Muscle of arm (tissue), 12 donors: Measurements from ENCODE around the gene SH3BP2. TPM values are rescaled to one million over a fixed set of nuclear protein-coding genes. Genes with fewer than 3 reads are reported as not detected.

Experiments
- DNase-seq: peaks from one replicate; pipeline ENCODE4 v3.0.0-alpha.2; 2013
- polyA plus RNA-seq, 12 donors: library from polyadenylated mRNA; unstranded; fragments of 120-200 nt; gene quantifications; one replicate each; pipeline ENCODE4 v1.2.1, GENCODE V29; 2013; ENCODE audit not compliant: insufficient read length in 12 of 12

Gene SH3BP2
- polyA plus RNA-seq, 12 donors = 19.1 to 73.8 (median 27.3) TPM; not detected in 1

DNA sequence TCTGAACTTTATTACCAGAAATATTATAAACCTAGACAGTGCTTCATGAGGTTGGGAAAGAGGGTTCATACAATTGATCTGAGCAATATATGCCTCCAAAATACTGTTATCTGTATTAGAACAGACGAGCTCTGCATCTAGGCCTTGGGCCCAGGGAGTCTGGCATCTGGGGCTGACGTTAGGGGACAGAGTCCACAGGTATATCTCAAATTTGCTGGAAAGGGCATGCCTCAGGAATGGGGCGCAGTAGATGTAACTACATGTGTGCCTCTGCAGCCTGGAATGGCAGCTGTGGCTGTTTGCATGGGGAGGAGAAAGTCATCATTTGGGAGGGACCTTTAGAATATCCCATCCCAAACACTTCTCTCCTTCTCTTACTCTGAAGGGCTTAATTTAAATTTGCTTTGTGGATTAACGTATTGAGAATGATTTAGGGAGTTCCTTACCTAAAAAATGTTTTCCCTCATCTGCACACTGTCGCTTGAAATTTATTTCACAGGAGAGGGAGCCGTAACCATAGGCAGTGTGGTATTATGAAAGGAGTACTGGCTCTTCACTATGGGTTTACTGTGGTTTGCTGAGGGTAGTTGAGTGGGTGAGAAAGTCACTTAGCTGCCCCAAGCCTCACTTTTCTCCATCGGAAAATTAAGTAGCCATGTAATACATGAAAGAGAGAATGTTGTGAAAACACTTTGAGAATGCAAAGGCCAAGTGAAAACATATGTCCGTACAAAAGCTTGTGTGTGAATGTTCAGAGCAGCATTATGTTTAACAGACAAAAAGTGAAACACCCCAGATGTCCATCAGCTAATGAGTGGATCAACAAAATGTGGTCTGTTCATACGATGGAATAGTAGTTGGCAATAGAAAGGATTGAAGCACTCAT lies 56.6 kb downstream of the SH3BP2 start:
- DNase-seq = no peak

DNA sequence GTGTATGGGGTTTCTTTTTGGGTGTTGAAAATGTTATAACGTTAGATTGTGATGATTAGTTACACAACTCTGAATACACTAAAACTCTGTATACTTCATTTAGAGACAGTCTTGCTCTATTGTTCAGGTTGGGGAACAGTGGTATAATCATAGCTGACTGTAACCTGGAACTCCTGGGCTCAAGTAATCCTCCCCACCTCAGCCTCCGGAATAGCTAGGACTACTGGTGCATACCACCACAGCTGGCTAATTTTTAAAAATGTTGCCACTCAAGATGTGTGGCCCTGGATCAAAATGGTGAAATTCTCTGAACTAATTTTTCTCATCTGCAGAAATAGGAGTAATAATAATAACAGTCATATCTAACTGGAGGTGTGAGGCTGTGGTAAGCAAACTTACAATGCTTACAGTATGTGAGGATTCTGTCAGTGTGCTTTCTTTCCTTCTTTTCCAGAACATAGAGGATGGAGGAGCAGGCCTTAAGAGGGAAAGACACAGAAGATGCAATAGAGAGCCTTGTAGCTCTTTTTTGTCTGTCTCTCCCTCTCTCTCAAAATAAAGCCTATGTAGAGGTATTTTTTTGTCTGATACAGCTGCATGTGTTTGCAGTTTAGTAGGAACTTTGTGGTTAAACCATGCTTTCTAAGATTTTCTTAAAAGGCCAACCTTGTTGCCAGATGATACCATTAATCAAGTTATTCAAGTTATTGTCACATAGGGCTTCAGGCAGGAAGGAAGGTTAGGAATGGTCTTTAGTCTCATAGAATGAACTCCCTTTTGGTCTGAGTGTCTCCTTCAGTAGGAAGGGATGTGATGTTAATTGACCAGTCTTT lies 58.3 kb downstream of the SH3BP2 start:
- DNase-seq = no peak

DNA sequence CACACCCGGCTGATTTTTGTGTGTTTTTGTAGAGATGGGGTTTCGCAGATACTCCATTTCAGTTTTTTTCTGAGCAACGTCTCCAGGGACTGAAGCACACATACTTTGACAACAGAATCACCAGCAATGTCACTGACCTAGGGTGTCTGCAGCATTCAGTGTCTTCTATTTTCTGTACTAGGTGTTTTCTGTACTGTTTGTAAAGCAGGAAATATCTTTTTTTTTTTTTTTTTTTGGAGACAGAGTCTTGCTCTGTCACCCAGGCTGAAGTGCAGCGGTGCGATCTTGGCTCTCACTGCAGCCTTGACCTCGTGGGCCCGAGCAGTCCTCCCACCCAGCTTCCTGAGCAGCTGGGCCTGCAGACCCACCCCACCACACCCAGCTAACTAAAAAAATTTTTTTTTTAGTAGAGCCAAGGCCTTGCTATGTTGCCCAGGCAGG lies 59.6 kb downstream of the SH3BP2 start:
- no peak for DNase-seq

DNA sequence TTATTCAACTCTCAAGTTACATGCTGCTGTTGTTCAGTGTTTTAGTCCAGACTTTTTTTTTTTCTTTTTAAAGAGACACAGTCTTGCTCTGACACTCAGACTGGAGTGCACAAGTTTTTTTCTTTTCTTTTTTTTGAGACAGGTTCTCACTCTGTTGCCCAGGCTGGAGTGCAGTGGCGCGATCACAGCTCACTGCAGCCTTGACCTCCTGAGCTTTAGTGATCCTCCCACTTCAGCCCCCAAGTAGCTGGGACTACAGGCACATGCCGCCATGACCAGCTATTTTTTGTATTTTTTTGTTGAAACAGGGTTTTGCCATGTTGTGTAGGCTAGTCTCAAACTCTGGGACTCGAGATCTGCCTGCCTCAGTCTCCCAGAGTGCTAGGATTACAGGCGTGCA lies 62.7 kb downstream of the SH3BP2 start:
- no peak for DNase-seq

DNA sequence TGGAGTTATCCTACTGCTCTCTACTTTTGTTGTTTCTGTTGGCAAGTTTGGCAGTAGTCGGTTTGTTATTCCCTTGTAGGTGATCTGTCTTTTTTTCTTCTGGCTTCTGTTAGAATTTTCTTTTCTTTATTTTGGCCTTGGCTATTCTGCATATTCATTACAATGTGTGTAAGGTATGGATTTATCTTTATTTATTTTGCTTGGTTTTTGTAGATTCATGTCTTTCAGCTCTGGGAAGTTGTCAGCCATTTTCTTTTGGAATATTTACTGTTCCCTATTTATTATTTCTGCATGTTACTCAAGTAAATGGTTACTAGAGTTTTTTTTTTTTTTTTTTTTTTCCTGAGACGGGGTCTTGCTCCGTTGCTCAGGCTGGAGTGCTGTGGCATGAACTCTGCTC lies 63.4 kb downstream of the SH3BP2 start:
- DNase-seq = no peak

DNA sequence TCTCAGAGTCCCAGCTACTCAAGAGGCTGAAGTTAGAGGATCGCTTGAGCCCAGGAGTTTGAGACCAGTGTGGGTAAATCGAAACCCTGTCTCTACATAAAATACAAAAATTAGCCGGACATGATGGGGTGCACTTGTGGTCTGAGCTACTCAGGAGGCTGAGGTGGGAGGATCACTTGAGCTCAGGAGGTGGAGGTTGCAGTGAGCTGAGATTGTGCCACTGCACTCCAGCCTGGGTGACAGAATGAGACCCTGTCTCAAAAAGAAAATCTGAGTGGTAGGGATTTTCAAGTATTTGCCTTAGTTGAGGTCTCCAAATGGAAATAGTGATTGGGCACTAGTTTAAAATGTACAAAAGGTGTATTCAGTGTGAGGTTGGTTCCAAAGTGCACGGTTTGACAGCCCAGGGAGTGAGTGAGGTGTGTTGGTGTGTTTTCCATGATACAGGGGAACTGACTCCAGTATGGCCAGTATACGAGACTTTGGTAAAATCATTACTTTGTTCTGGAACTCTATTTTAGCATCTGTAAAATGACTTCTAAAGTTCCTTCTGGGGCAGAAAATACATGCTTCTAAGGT lies 64.6 kb downstream of the SH3BP2 start:
- no peak for DNase-seq

DNA sequence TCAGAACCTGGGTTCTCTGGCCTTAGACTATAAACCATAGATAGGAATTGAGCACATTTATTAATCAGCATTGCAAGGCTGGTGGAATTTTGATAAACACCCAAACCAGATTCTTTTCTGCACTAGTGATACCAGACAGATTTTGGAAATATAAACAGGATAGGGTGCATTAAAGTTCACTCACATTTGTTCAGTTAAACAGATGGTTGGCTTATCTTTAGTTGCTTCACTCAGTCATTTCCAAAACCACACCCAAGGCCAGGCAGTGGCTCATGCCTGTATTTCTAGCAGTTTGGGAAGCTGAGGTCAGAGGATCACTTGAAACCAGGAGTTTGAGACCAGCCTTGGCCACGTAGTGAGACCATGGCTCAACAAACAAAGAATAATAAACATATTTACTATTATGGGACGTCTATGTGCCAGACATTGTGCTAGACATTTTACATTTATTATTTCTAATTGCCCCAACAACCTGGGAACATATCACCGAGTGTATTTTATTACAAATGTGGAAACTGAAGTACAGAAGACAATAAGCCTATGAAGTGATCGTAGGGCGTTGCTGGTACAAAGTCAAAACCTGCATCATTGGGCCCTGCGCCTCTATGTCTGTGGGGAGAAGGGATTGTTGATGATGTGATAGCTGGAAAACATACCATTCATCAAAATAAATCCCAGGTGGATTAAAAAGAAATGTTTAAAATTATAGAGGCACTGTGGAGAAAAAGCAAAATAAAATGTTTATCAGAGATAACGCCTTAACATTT lies 65.7 kb downstream of the SH3BP2 start:
- DNase-seq = no peak

DNA sequence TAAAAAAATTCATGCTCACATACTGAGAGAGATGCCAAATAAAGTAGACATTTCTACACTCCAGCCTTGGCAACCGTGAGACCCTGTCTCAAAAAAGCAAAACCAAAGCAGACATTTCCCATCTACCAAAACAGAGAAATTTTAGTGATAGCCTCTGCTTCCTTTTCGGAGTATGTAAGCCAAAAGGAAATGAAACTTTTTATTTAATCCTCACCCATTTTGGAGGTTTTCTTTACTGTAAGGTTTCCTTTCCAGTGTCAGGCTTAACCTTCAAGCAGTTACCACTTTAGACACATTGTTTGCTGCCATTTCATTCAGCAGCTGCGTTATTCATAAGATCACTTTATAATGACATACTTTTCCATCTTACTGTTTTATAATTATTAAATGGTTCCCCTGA lies 66.6 kb downstream of the SH3BP2 start:
- no peak for DNase-seq

DNA sequence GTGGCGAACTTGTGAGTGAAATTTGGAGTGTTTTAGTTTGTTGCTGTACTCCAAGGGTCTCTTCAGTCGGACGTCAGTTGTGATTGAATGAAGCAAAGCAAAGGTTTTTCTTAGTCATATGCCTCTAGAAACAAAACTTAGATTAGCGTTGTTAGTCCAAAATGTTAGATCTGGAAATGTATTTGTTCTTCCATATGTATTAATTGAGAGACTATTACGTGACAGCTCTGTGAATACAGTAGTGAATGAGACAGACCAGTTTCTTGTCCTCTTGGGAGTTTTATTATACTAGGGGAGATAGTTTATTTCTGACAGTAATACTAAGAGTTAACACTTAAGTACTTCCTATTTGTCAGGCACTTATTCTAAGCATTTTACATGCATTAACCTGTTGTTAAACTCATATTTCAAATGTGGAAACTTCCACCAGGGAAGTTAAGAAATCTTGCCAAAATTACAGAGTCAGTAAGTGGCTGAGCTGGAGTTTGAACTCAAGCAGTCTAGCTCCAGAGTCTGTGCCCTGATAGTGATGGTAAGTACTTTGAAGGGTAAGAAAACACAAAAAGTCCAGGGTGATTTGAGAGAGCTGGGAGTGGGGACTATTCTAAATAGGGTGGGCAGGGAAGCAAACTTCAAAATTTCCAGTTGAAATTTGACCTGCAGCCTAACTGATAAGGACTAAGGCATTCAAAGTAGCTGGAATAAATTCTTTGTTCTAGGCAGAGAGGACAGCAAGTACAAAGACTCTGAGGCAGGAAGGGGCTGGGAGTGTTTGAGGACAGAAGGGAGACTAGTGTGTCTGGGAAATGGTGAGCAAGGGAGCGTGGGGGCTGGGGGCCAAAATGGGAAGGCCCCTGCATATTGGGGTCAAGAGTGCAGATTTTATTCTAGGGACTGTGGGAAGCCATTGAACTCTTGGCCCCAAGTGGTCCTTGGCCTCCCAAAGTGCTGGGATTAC lies 67.8 kb downstream of the SH3BP2 start:
- DNase-seq = no peak

DNA sequence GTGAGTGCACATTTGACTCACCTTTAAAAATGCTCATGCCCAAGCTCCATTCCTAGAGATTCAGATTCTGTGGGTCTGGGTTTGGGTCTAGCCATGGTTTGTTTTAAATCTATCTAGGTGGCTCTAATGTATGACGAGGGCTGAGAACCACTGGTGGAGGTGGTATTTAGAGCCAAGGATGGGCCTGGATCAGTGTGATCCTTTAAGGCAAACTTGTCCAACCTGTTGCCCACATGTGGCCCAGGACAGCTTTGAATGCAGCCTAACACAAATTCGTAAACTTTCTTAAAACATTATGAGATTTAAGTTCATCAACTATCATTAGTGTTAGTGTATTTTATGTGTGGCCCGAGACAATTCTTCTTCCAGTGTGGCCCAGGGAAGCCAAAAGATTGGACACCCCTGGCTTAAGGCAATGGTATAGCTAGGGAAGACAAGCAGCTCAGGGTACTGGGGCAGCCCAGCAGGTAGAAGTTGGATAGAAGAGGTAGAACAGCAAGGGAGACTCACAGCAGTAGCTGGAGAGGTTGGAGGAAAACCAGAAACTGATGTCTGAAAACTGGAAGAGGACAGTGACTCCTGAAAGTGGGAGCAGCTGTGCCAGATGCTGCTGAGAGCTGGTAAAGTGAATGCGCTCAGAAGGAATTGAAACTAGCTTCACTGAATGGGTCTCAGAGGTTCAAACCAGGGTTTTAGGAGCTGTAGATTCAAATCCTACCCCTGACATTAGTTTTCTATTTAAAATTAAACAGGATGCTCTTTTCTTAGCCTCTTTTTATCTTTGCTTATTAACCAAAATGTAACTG lies 68.9 kb downstream of the SH3BP2 start:
- no peak for DNase-seq

DNA sequence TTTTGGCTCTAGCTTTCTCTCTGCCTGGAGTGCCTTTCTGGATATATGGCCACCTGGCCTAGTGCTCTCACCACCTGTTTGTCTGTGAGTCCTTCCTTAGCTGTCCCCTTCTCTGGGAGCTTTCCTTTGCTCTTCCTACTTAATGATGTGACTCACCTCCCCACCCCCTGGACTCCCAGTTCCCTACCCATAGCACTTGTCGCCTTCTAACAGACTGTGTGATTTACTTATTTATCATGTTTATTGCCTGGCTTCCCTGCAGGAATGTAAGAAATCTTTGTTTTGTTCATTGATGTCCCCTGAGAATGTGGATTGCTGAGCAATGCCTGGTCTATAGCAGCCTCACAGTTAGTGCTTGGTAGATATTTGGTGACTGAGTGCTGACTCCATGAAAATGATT lies 69.6 kb downstream of the SH3BP2 start:
- DNase-seq = no peak

DNA sequence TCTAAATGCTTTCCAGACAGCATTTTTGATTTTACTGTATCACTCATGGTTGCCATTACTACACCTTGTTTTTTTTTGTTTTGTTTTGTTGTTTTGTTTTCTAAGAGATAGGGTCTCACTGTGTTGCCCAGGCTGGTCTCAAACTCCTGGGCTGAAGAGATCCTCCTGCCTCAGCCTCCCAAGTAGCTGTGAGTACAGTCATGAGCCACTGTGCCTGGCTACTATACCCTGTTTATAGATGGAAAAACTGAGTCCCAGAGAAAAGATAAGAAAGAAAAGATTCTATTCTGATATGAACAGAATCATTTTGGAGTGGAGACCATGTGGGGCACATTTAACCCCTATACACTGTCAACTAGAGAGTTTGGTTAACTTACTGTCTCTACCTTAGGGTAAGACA lies 70.8 kb downstream of the SH3BP2 start:
- no peak for DNase-seq

DNA sequence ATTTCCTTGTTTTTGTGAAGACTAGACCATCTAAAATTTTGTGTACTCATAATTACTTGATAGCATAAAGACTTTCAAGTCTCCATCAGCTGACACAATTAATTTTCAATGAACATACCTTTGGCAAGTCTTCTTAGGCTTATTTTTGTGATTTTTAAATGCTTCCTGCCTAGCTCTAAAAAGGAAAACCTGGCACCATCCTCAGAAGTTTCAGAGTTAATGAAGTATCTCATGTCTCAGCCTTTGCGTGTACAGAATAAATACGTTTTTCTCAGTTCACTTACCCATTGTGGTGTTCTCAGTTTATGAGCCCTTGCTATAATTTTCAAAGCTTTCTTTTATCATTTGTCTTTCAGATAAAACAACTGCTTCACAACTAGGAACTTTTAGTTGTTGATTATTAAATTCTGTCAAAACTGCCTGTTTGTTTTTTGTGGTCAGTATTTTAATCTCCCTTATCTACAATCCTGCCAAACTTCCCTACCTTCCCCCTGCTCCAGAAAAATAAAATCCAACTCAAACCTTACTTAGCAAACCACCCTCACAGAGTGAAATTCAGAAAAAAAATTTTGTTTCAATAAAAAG lies 72.4 kb downstream of the SH3BP2 start:
- no peak for DNase-seq

DNA sequence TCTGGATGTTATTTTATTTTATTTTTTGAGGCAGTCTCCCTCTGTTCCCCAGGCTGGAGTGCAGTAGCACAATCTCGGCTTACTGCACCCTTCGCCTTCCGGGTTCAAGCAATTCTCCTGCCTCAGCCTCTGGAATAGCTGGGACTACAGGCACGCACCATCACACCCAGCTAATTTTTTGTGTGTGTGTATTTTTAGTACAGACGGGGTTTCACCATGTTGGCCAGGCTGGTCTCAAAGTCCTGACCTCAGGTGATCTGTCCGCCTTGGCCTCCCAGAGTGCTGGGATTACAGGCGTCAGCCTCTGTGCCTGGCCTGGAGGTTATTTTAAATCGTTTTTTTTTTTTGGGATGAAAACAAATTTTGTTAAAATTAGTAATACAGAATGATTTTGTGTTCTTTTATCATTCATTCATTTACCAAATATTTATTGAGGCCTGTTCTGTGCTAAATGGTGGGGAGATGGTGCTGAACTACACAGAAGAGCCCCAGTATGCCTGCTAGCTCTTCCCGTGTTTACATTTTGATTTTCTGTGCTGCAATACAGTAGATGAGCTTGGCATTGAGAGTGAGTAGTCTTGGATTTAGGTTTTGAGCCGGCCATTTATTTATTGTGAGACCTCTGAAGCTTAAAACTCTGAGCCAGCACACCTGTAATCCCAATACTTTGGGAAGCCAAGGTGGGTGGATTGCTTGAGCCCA lies 73.4 kb downstream of the SH3BP2 start:
- DNase-seq = no peak

DNA sequence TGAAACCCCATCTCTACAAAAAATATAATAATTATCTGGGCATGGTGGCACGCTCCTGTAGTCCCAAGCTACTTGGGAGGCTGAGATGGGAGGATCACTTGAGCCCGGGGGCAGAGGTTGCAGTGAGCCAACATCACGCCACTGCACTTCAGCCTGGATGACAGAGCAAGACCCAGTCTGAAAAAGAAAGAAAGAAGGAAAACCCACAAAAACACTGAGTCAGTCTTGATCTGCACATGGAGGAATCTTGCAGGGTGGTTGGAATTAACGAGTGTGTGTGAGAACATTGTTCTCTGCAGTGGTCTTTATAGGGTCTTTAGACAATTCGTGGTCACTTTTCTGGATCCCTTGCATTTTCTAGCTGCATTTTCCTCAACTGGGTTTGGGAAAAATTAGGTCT lies 74.0 kb downstream of the SH3BP2 start:
- no peak for DNase-seq

DNA sequence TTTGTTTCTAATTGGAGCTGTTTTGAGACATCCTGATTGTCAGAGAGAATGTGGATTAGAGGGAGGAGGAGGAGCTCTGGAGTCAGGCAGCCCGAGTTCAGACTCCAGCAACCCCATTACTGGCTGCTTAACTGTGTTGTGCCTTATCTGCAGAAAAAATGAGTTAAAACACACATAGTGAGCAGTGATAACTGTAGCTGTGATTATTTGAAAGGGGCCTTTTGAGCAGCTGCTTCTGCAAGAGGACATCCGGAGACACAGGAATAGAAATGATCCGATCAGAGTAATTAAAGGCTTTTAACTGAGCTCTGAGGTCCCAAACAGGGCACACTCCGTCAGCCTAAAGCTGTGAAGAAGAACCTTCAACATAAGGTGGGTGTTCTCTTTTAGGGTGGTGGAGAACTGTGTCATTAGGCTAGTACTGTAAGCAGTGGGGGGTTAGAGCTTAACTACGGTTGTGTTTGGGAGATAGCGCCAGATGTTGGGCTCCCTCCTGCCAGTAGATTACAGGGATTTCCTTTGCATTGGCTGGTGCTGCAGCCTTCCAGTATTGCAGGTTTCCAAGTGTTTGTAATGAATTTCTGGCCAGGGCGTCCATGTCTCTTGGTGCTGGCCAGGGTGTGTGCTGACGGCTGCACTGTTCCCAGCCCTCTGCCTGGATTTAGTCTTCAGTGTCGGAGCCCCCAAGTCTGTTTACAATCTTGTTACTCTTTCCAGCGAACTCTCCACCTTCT lies 75.0 kb downstream of the SH3BP2 start:
- DNase-seq = peak; percentile 37

DNA sequence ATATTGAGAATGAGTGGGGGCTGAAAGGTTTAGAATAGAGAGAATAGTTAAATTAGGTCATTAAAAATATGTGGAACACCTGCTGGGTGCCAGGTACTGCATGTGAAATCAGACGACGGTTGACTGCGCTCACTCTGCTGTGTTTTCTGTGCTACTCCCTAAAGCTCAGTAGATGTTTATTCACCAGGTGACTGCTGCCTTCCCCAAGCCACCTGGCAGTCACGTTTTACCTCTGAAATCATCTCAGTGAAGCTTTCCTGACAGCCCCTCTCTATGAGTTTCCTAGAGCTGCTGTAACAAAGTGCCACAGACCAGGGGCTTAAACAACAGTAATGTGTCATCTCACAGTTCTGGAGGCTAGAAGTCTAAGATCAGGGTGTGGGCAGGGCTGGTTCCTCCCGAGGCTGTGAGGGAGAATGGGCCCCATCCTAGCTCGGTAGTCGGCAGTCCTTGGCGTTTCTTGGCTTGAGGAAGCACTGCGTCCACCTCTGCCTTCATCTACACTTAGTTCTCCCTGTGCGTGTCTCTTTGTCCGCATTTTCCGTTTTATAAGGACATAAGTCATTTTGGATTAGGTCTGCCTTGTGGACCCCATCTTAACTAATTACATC lies 76.1 kb downstream of the SH3BP2 start:
- no peak for DNase-seq
